B cell (primary cell): ENCODE results near the gene FIBCD1. TPM values are rescaled to one million over a fixed set of nuclear protein-coding genes. Genes with fewer than 3 reads are reported as not detected.
"Not testable (repeated sequence)": the region's sequence is repeated elsewhere in the genome, so short reads cannot be mapped to it uniquely, and the experiment has no call there.

ENCODE experiments used
- ATAC-seq: fragments of 200-7000 bp; cut with Tn5 transposase; one replicate; pipeline ENCODE4 v1.10.0; 2021; ENCODE audit warnings: low read depth, mild to moderate bottlenecking, moderate number of reproducible peaks, moderate library complexity
- CTCF ChIA-PET: fragments of 350-600 bp; sonication (Branson Sonifier 250); formaldehyde crosslinking; loops from one replicate; lab custom pipeline; 2021; ENCODE audit warnings: antibody characterized with exemption, inconsistent platforms; lab: Charles Lee
- POLR2A ChIA-PET: fragments of 350-600 bp; sonication (Branson Sonifier 250); formaldehyde crosslinking; loops from one replicate; lab custom pipeline; 2021; ENCODE audit warnings: antibody characterized with exemption; lab: Charles Lee
- DNase-seq: peaks from one replicate; pipeline ENCODE4 v3.0.0; 2013
- H2AFZ ChIP-seq: 2 replicates; pipeline ENCODE4 v1.6.1; 2012; ENCODE audit warnings: mild to moderate bottlenecking, low read depth, low read length; ENCODE audit not compliant: insufficient read depth, poor library complexity, severe bottlenecking
- H3K27ac ChIP-seq, 2 donors: 1 replicate in 1 of 2; 2 replicates in 1 of 2; pipeline ENCODE4 v1.5.1; 2012 to 2013; ENCODE audit warnings: low read length in 2 of 2, mild to moderate bottlenecking in 2 of 2, moderate library complexity in 1 of 2
- H3K27me3 ChIP-seq, 4 experiments: fragments of 200-600 bp in 1 of 4; sonication (generic) in 1 of 4; replicated peaks in 1 of 4; 1 replicate in 2 of 4; 2 replicates in 2 of 4; pipeline versions ENCODE4 v1.6.1 to v1.7.0; 2013 to 2016; ENCODE audit warnings: low read length in 3 of 4, mild to moderate bottlenecking in 2 of 4, mixed read lengths in 1 of 4, moderate library complexity in 1 of 4; ENCODE audit not compliant: insufficient read depth in 4 of 4, control insufficient read depth in 3 of 4; ENCODE audit errors: control extremely low read depth in 1 of 4
- H3K36me3 ChIP-seq, 2 experiments: replicated peaks in 1 of 2; 1 replicate in 1 of 2; 2 replicates in 1 of 2; pipeline versions ENCODE4 v1.6.1 to v1.7.1; 2013; ENCODE audit warnings: low read length in 1 of 2; ENCODE audit not compliant: insufficient read depth in 2 of 2, control insufficient read depth in 1 of 2; ENCODE audit errors: control extremely low read depth in 1 of 2, extremely low read depth in 1 of 2
- H3K4me1 ChIP-seq, 2 donors: fragments of 200-600 bp in 1 of 2; sonication (generic) in 1 of 2; 1 replicate in 1 of 2; 2 replicates in 1 of 2; pipeline versions ENCODE4 v1.5.1 to v1.6.1; 2013 to 2017; ENCODE audit warnings: low read length in 2 of 2; ENCODE audit not compliant: control insufficient read depth in 2 of 2, insufficient read depth in 2 of 2
- H3K4me2 ChIP-seq: replicated peaks from 2 replicates; pipeline ENCODE3; 2012; ENCODE audit warnings: mild to moderate bottlenecking, low read depth, low read length; ENCODE audit not compliant: poor library complexity, severe bottlenecking
- H3K4me3 ChIP-seq, 5 experiments: fragments of 200-600 bp in 1 of 5; sonication (generic) in 1 of 5; 1 replicate in 3 of 5; 2 replicates in 2 of 5; pipeline versions ENCODE4 v1.5.1 to v1.7.0; 2011 to 2016; ENCODE audit warnings: low read length in 4 of 5, mild to moderate bottlenecking in 4 of 5, low read depth in 2 of 5, control low read depth in 1 of 5, moderate library complexity in 1 of 5; ENCODE audit not compliant: insufficient read depth in 1 of 5; ENCODE audit errors: control extremely low read depth in 1 of 5, extremely low read depth in 1 of 5
- H3K79me2 ChIP-seq: fragments of 200-600 bp; sonication (generic); one replicate; pipeline ENCODE4 v1.6.0; 2016; ENCODE audit warnings: low read length; ENCODE audit not compliant: control insufficient read depth, insufficient read depth
- H3K9ac ChIP-seq: fragments of 200-600 bp; sonication (generic); 2 replicates; pipeline ENCODE4 v1.6.1; 2017; ENCODE audit warnings: mild to moderate bottlenecking, low read length, moderate library complexity
- H3K9me3 ChIP-seq, 3 donors: one replicate each; pipeline versions ENCODE4 v1.6.1 to v1.7.1; 2013; ENCODE audit warnings: low read length in 2 of 3; ENCODE audit not compliant: control insufficient read depth in 2 of 3, insufficient read depth in 1 of 3; ENCODE audit errors: control extremely low read depth in 1 of 3
- H4K20me1 ChIP-seq: 2 replicates; pipeline ENCODE4 v1.6.0; 2012; ENCODE audit warnings: mild to moderate bottlenecking, low read length; ENCODE audit not compliant: insufficient read depth, control insufficient read depth, poor library complexity, severe bottlenecking
- H3K27ac Mint-ChIP-seq: one replicate; pipeline ENCODE4 v1.8.0; 2021; ENCODE audit warnings: mixed read lengths
- H3K27me3 Mint-ChIP-seq: one replicate; pipeline ENCODE4 v1.8.0; 2021; ENCODE audit warnings: mixed read lengths
- H3K4me1 Mint-ChIP-seq: one replicate; pipeline ENCODE4 v1.8.0; 2021; ENCODE audit warnings: mixed read lengths
- H3K4me3 Mint-ChIP-seq: one replicate; pipeline ENCODE4 v1.8.0; 2021; ENCODE audit warnings: mixed read lengths
- H3K9me3 Mint-ChIP-seq: one replicate; pipeline ENCODE4 v1.8.0; 2022; ENCODE audit warnings: mixed read lengths; ENCODE audit not compliant: insufficient read depth
- CTCF ChIP-seq: fragments of 200-600 bp; IDR thresholded peaks from one replicate; pipeline ENCODE4 v1.8.0; 2022; ENCODE audit warnings: antibody characterized with exemption, mild to moderate bottlenecking
- EZH2 ChIP-seq: IDR thresholded peaks from 2 replicates; pipeline ENCODE4 v1.6.1; 2012; ENCODE audit warnings: borderline replicate concordance, low read depth, mild to moderate bottlenecking, moderate library complexity, low read length; ENCODE audit not compliant: insufficient read depth, poor library complexity, severe bottlenecking
- WGBS: methylation state at CpG from one replicate; pipeline ENCODE4 v1.1.5; 2013; ENCODE audit warnings: missing lambda C conversion rate; ENCODE audit not compliant: insufficient coverage; 5-methylcytosine and 5-hydroxymethylcytosine counted together
- intact Hi-C: fragments of 100-400 bp; cut with micrococcal nuclease; formaldehyde crosslinking; loops from one replicate; pipeline ENCODE4 v1.10.0; 2022
- polyA plus RNA-seq: library from polyadenylated mRNA; depleted of rRNA; stranded (reverse); fragments of >200 nt; gene quantifications from 2 replicates; pipeline ENCODE4 v1.2.3, GENCODE V29; 2012
- total RNA-seq, 2 donors: library from RNA; stranded (reverse); fragments of 120-200 nt in 1 of 2; gene quantifications; 1 replicate in 1 of 2; 2 replicates in 1 of 2; pipeline versions ENCODE4 v1.2.3 to v1.2.4, GENCODE V29; 2013 to 2022

FIBCD1 gene
- total and polyA plus RNA-seq, 2 donors (not counting 1 experiment from before 2014, with no cell fraction given), result not detected

GRCh38 chr9:130912932-130913598 is 26.0 kb downstream of the FIBCD1 start:
- Histone ChIP-seq H3K4me3 (no peak overlapping the region), H3K9me3 (no peaks in the 10 kb centered on the region), H2AFZ (no peak overlapping the region), H3K27me3 (no peaks in the 10 kb centered on the region), H3K27ac (no peak overlapping the region), H3K4me1 (no peaks in the 10 kb centered on the region), H3K4me2 (no peak overlapping the region), H4K20me1 (no peaks in the 10 kb centered on the region), H3K9ac (no peak overlapping the region), H3K36me3 (no peaks in the 10 kb centered on the region), H3K79me2 (no peaks in the 10 kb centered on the region)
- no peak for TF ChIP-seq EZH2
- no peak for TF ChIP-seq CTCF
- ChIA-PET POLR2A (no interaction called here), CTCF (interaction anchor here (0.7 kb wide), 1 partner anchor 7 kb away, joined by 5 read pairs; no protein-coding TSS in a partner anchor)
- WGBS, result 89% methylated on average over 36 of the region's 38 CpGs
- ATAC-seq (no peak), DNase-seq (no peak)
- Mint-ChIP-seq H3K27ac (no peak overlapping the region), H3K9me3 (no peaks in the 10 kb centered on the region), H3K4me1 (no peaks in the 10 kb centered on the region), H3K27me3 (peaks cover 4% of the 10 kb centered on the region), H3K4me3 (no peak overlapping the region)
- intact Hi-C loops, result no loop called here

GRCh38 chr9:130911254-130912049 is 27.6 kb downstream of the FIBCD1 start:
- no peak for DNase-seq
- no peak overlapping the region for H3K27ac ChIP-seq
- no peak overlapping the region for H3K4me3 ChIP-seq
- H3K4me2 ChIP-seq, result no peak overlapping the region
- ChIA-PET POLR2A (no interaction called here), CTCF (interaction anchor here (0.6 kb wide), 1 partner anchor 195 kb away, joined by 3 read pairs; no protein-coding TSS in a partner anchor)
- Mint-ChIP-seq H3K4me1 (no peaks in the 10 kb centered on the region), H3K27ac (no peak overlapping the region), H3K9me3 (no peaks in the 10 kb centered on the region), H3K4me3 (no peak overlapping the region), H3K27me3 (peaks cover 7% of the 10 kb centered on the region)
- H3K79me2 ChIP-seq, result no peaks in the 10 kb centered on the region
- H3K9me3 ChIP-seq, result no peaks in the 10 kb centered on the region
- no peaks in the 10 kb centered on the region for H4K20me1 ChIP-seq
- no peaks in the 10 kb centered on the region for H3K36me3 ChIP-seq
- H3K4me1 ChIP-seq, result no peaks in the 10 kb centered on the region
- WGBS, result 89% methylated on average over 26 of the region's 26 CpGs
- no peak overlapping the region for H2AFZ ChIP-seq
- intact Hi-C loops, result no loop called here
- no peaks in the 10 kb centered on the region for H3K27me3 ChIP-seq
- TF ChIP-seq CTCF (no peak), EZH2 (no peak)
- ATAC-seq, result no peak
- H3K9ac ChIP-seq, result no peak overlapping the region

GRCh38 chr9:130910670-130911069 is 28.4 kb downstream of the FIBCD1 start:
- not testable (repeated sequence) for H4K20me1 ChIP-seq, H3K27me3 Mint-ChIP-seq

More at GRCh38 chr9:130910670-130911069, 28.4 kb downstream of the FIBCD1 start:
- H3K27ac Mint-ChIP-seq, H3K9me3 Mint-ChIP-seq, H3K79me2 ChIP-seq, H3K4me1 ChIP-seq, ATAC-seq, H3K9ac ChIP-seq, H3K4me3 Mint-ChIP-seq, H3K27me3 ChIP-seq, H3K4me1 Mint-ChIP-seq, H3K4me2 ChIP-seq, H2AFZ ChIP-seq, intact Hi-C loops, POLR2A ChIA-PET, H3K4me3 ChIP-seq, H3K27ac ChIP-seq, DNase-seq, H3K36me3 ChIP-seq, CTCF ChIA-PET, H3K9me3 ChIP-seq: not testable (repeated sequence)
- no CpG with 5 or more reads among the region's 1 CpG for WGBS
